HG03442 (cell line): ENCODE data around the gene ZNF503.

Source experiments
- ATAC-seq: cut with Tn5 transposase; IDR thresholded peaks from one replicate; pipeline ENCODE4 v1.9.1; 2021; ENCODE audit warnings: mild to moderate bottlenecking, moderate library complexity; ENCODE audit not compliant: unreplicated experiment

Gene ZNF503

GRCh38 chr10:75431180-75432111 is 29.9 kb upstream of the ZNF503 start, which contains the start of gene LRMDA:
TSS of gene LRMDA (plus strand) at chr10:75431624.
- no peak for ATAC-seq

- ATAC-seq, result no peak
Measured at GRCh38 chr10:75430000-75430763, 28.6 kb upstream of the ZNF503 start.

- ATAC-seq, result no peak
Measured at GRCh38 chr10:75429159-75429827, 27.7 kb upstream of the ZNF503 start.

- ATAC-seq, result peak; percentile 46
Measured at GRCh38 chr10:75428434-75429158, 27.0 kb upstream of the ZNF503 start.

GRCh38 chr10:75427951-75428350 is 26.4 kb upstream of the ZNF503 start:
- ATAC-seq, result no peak

- no peak for ATAC-seq
Measured at GRCh38 chr10:75426880-75427279, 25.3 kb upstream of the ZNF503 start.

GRCh38 chr10:75425291-75426079 is 23.9 kb upstream of the ZNF503 start:
- no peak for ATAC-seq

GRCh38 chr10:75424571-75424970 is 23.0 kb upstream of the ZNF503 start:
- no peak for ATAC-seq

GRCh38 chr10:75422913-75423312 is 21.3 kb upstream of the ZNF503 start:
- ATAC-seq, result no peak

GRCh38 chr10:75418712-75419111 is 17.1 kb upstream of the ZNF503 start:
- ATAC-seq, result no peak

- no peak for ATAC-seq
Measured at GRCh38 chr10:75418293-75418692, 16.7 kb upstream of the ZNF503 start.

GRCh38 chr10:75417522-75417927 is 16.0 kb upstream of the ZNF503 start:
- no peak for ATAC-seq

GRCh38 chr10:75414527-75414926 is 13.0 kb upstream of the ZNF503 start:
- no peak for ATAC-seq

GRCh38 chr10:75410132-75411005 is 8.8 kb upstream of the ZNF503 start:
- ATAC-seq, result no peak

- no peak for ATAC-seq
Measured at GRCh38 chr10:75408911-75409885, 7.6 kb upstream of the ZNF503 start.

- ATAC-seq, result no peak
Measured at GRCh38 chr10:75408509-75408875, 6.9 kb upstream of the ZNF503 start.

GRCh38 chr10:75407713-75408508 is 6.3 kb upstream of the ZNF503 start:
- ATAC-seq, result no peak
